ENCODE measurements around the gene PDE5A.

PDE5A gene

GRCh38 chr4:119624356-119624755, 4.2 kb downstream of the PDE5A start:
- no peak overlapping the region for H3K4me2 ChIP-seq (ENCODE audit: low read depth, low read length)
- no peaks in the 10 kb centered on the region for H3K9me3 ChIP-seq (replicated peaks; ENCODE audit: insufficient read depth, low read length)
- no peaks in the 10 kb centered on the region for H3K36me3 ChIP-seq (replicated peaks; ENCODE audit: insufficient read depth, low read length)
- H3F3A ChIP-seq (ENCODE audit: insufficient read depth, low read length): 0 out of 2 replicates have a peak, but pooled peaks cover 13% of the 10 kb centered on the region
- H2AFZ ChIP-seq (ENCODE audit: low read length): no peak overlapping the region
- H3K27ac ChIP-seq (ENCODE audit: low read length): no peak overlapping the region
- peaks cover 6% of the 10 kb centered on the region; the same call in 1 of the 2 replicates for H3K4me1 ChIP-seq (ENCODE audit: low read length)
- no peak for TF ChIP-seq EZH2phosphoT487 (IDR thresholded peaks at IDR 0.05; ENCODE audit: low read length)
- TF ChIP-seq EZH2 (optimal IDR thresholded peaks at IDR 0.05; ENCODE audit: low read depth, low read length): no peak
- TF ChIP-seq, protein P1, sequence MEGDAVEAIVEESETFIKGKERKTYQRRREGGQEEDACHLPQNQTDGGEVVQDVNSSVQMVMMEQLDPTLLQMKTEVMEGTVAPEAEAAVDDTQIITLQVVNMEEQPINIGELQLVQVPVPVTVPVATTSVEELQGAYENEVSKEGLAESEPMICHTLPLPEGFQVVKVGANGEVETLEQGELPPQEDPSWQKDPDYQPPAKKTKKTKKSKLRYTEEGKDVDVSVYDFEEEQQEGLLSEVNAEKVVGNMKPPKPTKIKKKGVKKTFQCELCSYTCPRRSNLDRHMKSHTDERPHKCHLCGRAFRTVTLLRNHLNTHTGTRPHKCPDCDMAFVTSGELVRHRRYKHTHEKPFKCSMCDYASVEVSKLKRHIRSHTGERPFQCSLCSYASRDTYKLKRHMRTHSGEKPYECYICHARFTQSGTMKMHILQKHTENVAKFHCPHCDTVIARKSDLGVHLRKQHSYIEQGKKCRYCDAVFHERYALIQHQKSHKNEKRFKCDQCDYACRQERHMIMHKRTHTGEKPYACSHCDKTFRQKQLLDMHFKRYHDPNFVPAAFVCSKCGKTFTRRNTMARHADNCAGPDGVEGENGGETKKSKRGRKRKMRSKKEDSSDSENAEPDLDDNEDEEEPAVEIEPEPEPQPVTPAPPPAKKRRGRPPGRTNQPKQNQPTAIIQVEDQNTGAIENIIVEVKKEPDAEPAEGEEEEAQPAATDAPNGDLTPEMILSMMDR (IDR thresholded peaks at IDR 0.05; ENCODE audit: low read length): no peak
- H3K9me2 ChIP-seq (replicated peaks; ENCODE audit: insufficient read depth, low read length): no peaks in the 10 kb centered on the region
- H3K4me3 ChIP-seq (ENCODE audit: low read length): no peak overlapping the region
- no peak for DNase-seq
- H3K27me3 ChIP-seq (replicated peaks; ENCODE audit: insufficient read depth, low read length): no peaks in the 10 kb centered on the region
- H3K79me2 ChIP-seq (ENCODE audit: low read length): peaks cover 38% of the 10 kb centered on the region
- H4K20me1 ChIP-seq (ENCODE audit: insufficient read depth, low read length): no peaks in the 10 kb centered on the region
- no peak overlapping the region for H3K9ac ChIP-seq (ENCODE audit: low read length)

DNA sequence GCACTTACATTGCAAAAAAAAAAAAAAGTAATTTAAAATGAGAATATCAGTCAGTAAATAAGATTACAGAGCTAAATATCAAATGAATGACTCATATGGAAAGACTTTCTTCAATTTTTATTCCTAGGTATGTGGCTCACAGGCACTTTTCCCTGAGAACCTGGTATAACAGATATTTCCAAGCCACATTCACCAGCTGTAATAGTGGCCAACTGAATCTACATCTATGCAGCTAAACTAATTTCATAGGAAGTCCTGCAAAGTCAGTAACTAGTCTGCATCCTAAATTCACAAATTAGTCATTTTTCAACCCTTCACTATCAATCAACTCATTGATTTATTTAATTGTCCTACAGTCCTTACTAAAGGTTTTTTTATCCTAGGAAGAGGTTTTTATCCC, 5.6 kb downstream of the PDE5A start:
- Histone ChIP-seq H3K79me2 (ENCODE audit: low read length) (peaks cover 38% of the 10 kb centered on the region), H3K4me3 (ENCODE audit: low read length) (no peak overlapping the region)

DNA sequence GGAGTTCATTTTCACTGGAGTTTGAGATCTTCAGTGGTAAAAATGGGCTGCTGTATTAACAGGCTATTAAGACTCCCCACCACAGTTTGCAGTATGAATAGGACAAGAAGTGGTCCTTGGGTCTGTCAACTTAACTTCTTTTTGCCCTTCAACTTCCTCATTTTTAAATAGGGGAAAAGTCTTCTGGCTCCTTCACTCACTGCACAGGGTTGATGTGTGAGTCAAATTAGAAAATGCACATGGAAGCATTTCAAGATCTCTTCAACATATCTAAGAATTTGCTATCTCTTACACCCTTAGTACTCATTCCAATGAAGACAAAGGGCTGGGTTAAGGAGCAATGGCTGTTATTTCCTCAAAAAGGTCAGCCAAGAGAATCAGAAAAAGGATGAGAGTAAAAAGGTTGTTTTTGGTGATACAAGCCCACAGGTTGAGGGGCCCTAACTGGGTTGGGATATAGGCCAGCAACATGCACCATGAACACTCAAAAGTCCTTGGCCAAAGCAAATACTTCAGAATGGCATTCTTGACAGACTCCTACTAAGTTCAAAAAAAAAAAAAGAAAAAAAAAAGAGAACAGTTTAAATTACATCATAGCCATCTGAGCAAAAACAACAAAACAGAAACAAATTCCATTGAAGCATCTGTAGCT, 13.4 kb downstream of the PDE5A start:
- no peak for DNase-seq
- no peaks in the 10 kb centered on the region for H3K4me1 ChIP-seq (ENCODE audit: low read length)
- no peak for TF ChIP-seq EZH2 (optimal IDR thresholded peaks at IDR 0.05; ENCODE audit: low read depth, low read length)
- no peak for TF ChIP-seq EZH2phosphoT487 (IDR thresholded peaks at IDR 0.05; ENCODE audit: low read length)
- TF ChIP-seq, protein P1 (IDR thresholded peaks at IDR 0.05; ENCODE audit: low read length): no peak

More for the DNA sequence above, 5.6 kb downstream of the PDE5A start:
- Histone ChIP-seq H3K9me3 (replicated peaks; ENCODE audit: insufficient read depth, low read length) (no peaks in the 10 kb centered on the region), H3K9ac (ENCODE audit: low read length) (no peak overlapping the region), H3K27me3 (replicated peaks; ENCODE audit: insufficient read depth, low read length) (no peaks in the 10 kb centered on the region), H4K20me1 (ENCODE audit: insufficient read depth, low read length) (no peaks in the 10 kb centered on the region), H3K36me3 (replicated peaks; ENCODE audit: insufficient read depth, low read length) (no peaks in the 10 kb centered on the region), H3F3A (ENCODE audit: insufficient read depth, low read length) (0 out of 2 replicates have a peak, but pooled peaks cover 7% of the 10 kb centered on the region), H3K4me1 (ENCODE audit: low read length) (peaks cover 4% of the 10 kb centered on the region; the same call in 1 of the 2 replicates), H3K27ac (ENCODE audit: low read length) (no peak overlapping the region), H2AFZ (ENCODE audit: low read length) (no peak overlapping the region), H3K4me2 (ENCODE audit: low read depth, low read length) (no peak overlapping the region), H3K9me2 (replicated peaks; ENCODE audit: insufficient read depth, low read length) (no peaks in the 10 kb centered on the region)
- TF ChIP-seq EZH2 (optimal IDR thresholded peaks at IDR 0.05; ENCODE audit: low read depth, low read length): no peak
- TF ChIP-seq EZH2phosphoT487 (IDR thresholded peaks at IDR 0.05; ENCODE audit: low read length): no peak
- TF ChIP-seq, protein P1 (IDR thresholded peaks at IDR 0.05; ENCODE audit: low read length): no peak
- DNase-seq: no peak

More for the DNA sequence above, 13.4 kb downstream of the PDE5A start:
- no peak overlapping the region for H3K4me3 ChIP-seq (ENCODE audit: low read length)
- no peak overlapping the region for H3K4me2 ChIP-seq (ENCODE audit: low read depth, low read length)
- no peak overlapping the region for H3K27ac ChIP-seq (ENCODE audit: low read length)
- H3F3A ChIP-seq (ENCODE audit: insufficient read depth, low read length): no peaks in the 10 kb centered on the region
- H3K9ac ChIP-seq (ENCODE audit: low read length): no peak overlapping the region
- peaks cover 10% of the 10 kb centered on the region for H3K79me2 ChIP-seq (ENCODE audit: low read length)
- no peak overlapping the region for H2AFZ ChIP-seq (ENCODE audit: low read length)
- no peaks in the 10 kb centered on the region for H3K9me3 ChIP-seq (replicated peaks; ENCODE audit: insufficient read depth, low read length)
- no peaks in the 10 kb centered on the region for H3K27me3 ChIP-seq (replicated peaks; ENCODE audit: insufficient read depth, low read length)
- H4K20me1 ChIP-seq (ENCODE audit: insufficient read depth, low read length): no peaks in the 10 kb centered on the region
- no peaks in the 10 kb centered on the region for H3K36me3 ChIP-seq (replicated peaks; ENCODE audit: insufficient read depth, low read length)
- H3K9me2 ChIP-seq (replicated peaks; ENCODE audit: insufficient read depth, low read length): no peaks in the 10 kb centered on the region

Data from MM.1S (cell line).